K562 (cell line): ENCODE measurements around the gene RMC1. TPM values are rescaled to one million over a fixed set of nuclear protein-coding genes. Genes with fewer than 3 reads are reported as not detected.

Source experiments
- AFF1 ChIP-seq, 2 experiments: fragments of 450-650 bp; IDR thresholded peaks; 2 replicates each; pipeline ENCODE4 v1.6.1; 2018; ENCODE audit warnings: mild to moderate bottlenecking in 2 of 2, low read depth in 1 of 2; ENCODE audit not compliant: partially characterized antibody in 2 of 2
- ESRRA ChIP-seq: fragments of 450-650 bp; IDR thresholded peaks from 2 replicates; pipeline ENCODE4 v1.6.1; 2014; ENCODE audit warnings: low read depth, mild to moderate bottlenecking, moderate library complexity, borderline replicate concordance
- HOXB6 ChIP-seq: fragments of 250-450 bp; sonication (Bioruptor Pico); IDR thresholded peaks from 2 replicates; pipeline ENCODE4 v1.5.1; 2022; ENCODE audit warnings: mild to moderate bottlenecking, borderline replicate concordance
- MBD2 ChIP-seq: sonication (generic); IDR thresholded peaks from 2 replicates; pipeline ENCODE4 v1.6.1; 2016; ENCODE audit warnings: low read depth, borderline replicate concordance
- MYNN ChIP-seq, 2 experiments: sonication (generic); formaldehyde crosslinking in 1 of 2; IDR thresholded peaks; 2 replicates each; pipeline versions ENCODE4 v1.5.0 to v1.6.1; 2016 to 2020; ENCODE audit warnings: antibody characterized with exemption in 1 of 2, missing genetic modification reagents in 1 of 2
- NCOA6 ChIP-seq: fragments of 450-650 bp; IDR thresholded peaks from 2 replicates; pipeline ENCODE4 v1.6.1; 2017; ENCODE audit warnings: mild to moderate bottlenecking
- NFYB ChIP-seq: IDR thresholded peaks from 2 replicates; pipeline ENCODE4 v1.6.1; 2011; ENCODE audit warnings: mild to moderate bottlenecking, moderate library complexity; ENCODE audit not compliant: insufficient read length; ENCODE audit errors: extremely low read depth
- NRF1 ChIP-seq, 2 experiments: fragments of 450-650 bp; IDR thresholded peaks in 1 of 2; conservative IDR thresholded peaks in 1 of 2; 2 replicates each; pipeline ENCODE4 v1.6.1; 2014; ENCODE audit warnings: mild to moderate bottlenecking in 2 of 2
- PHF20 ChIP-seq: fragments of 450-650 bp; IDR thresholded peaks from 2 replicates; pipeline ENCODE4 v1.6.1; 2018; ENCODE audit not compliant: partially characterized antibody
- SP1 ChIP-seq: sonication (generic); formaldehyde crosslinking; IDR thresholded peaks from 2 replicates; pipeline ENCODE4 v1.8.1; 2022; ENCODE audit warnings: mild to moderate bottlenecking, missing genetic modification reagents
- STAG1 ChIP-seq: sonication (generic); formaldehyde crosslinking; IDR thresholded peaks from 2 replicates; pipeline ENCODE4 v1.5.0; 2020; ENCODE audit warnings: missing genetic modification reagents, borderline replicate concordance
- ZMIZ1 ChIP-seq, 2 experiments: fragments of 150-350 bp in 1 of 2; IDR thresholded peaks; 2 replicates each; pipeline ENCODE4 v1.6.1; 2012 to 2016; ENCODE audit warnings: low read depth in 2 of 2, low read length in 2 of 2, mild to moderate bottlenecking in 1 of 2, moderate library complexity in 1 of 2
- polyA plus RNA-seq, 8 experiments: library from polyadenylated mRNA; depleted of rRNA in 4 of 8; stranded (reverse) in 5 of 8; unstranded in 3 of 8; fragments of >200 nt; fragmentation: Nextera tagmentation in 2 of 8; fragmentation: Illumina TruSeq in 1 of 8; extraction: Ambion mirVana in 2 of 8; extraction: Trizol in 1 of 8; gene quantifications; 2 replicates each; pipeline versions ENCODE4 v1.2.1 to v1.2.3, GENCODE V29; 2011 to 2014; ENCODE audit warnings: inconsistent platforms in 1 of 8, missing spikeins in 1 of 8
- total RNA-seq, 7 experiments: library from RNA; depleted of rRNA in 6 of 7; stranded (reverse); fragments of >200 nt in 6 of 7; fragmentation: Illumina TruSeq in 2 of 7; extraction: Trizol in 2 of 7; gene quantifications; 2 replicates each; pipeline versions ENCODE4 v1.2.1 to v1.2.3, GENCODE V29; 2011 to 2021; ENCODE audit warnings: low replicate concordance in 1 of 7
- TF ChIP-seq, protein P1 (sequence below): sonication (generic); formaldehyde crosslinking; IDR thresholded peaks from 2 replicates; pipeline ENCODE4 v1.8.0; 2023; ENCODE audit warnings: missing genetic modification reagents, mild to moderate bottlenecking, borderline replicate concordance

The RMC1 gene
- total and polyA plus RNA-seq, 9 of the 15 experiments (the other 6 are each of a cell fraction or from before 2014, with no cell fraction given) = 7.5 to 42.4 (median 35.5) TPM

- TF ChIP-seq AFF1 (IDR thresholded peaks at IDR 0.05; ENCODE audit: low read depth in 1 of 2, partially characterized antibody in 2 of 2) (peak in 1 of 2 experiments; percentile 25), PHF20 (no peak), MBD2 (no peak), MYNN (IDR thresholded peaks at IDR 0.05) (no peak), MYNN (CRISPR knock-in tag; IDR thresholded peaks at IDR 0.05) (no peak), NCOA6 (no peak), STAG1 (CRISPR knock-in tag) (no peak), NRF1 (conservative IDR thresholded peaks at IDR 0.05 in 1 of 2, IDR thresholded peaks at IDR 0.05 in 1 of 2) (peak in 1 of 2 experiments; percentile 20; a peak in 2 of 4 replicates), ZMIZ1 (IDR thresholded peaks at IDR 0.05; ENCODE audit: low read depth in 2 of 2, low read length in 2 of 2) (peak in 1 of 2 experiments; percentile 59; a peak in 1 of 4 replicates), NFYB (no peak), ESRRA (0 out of 2 replicates have a peak, but pooled peaks have one; percentile 26), HOXB6 (no peak), SP1 (CRISPR knock-in tag) (no peak)
- TF ChIP-seq, protein P1, sequence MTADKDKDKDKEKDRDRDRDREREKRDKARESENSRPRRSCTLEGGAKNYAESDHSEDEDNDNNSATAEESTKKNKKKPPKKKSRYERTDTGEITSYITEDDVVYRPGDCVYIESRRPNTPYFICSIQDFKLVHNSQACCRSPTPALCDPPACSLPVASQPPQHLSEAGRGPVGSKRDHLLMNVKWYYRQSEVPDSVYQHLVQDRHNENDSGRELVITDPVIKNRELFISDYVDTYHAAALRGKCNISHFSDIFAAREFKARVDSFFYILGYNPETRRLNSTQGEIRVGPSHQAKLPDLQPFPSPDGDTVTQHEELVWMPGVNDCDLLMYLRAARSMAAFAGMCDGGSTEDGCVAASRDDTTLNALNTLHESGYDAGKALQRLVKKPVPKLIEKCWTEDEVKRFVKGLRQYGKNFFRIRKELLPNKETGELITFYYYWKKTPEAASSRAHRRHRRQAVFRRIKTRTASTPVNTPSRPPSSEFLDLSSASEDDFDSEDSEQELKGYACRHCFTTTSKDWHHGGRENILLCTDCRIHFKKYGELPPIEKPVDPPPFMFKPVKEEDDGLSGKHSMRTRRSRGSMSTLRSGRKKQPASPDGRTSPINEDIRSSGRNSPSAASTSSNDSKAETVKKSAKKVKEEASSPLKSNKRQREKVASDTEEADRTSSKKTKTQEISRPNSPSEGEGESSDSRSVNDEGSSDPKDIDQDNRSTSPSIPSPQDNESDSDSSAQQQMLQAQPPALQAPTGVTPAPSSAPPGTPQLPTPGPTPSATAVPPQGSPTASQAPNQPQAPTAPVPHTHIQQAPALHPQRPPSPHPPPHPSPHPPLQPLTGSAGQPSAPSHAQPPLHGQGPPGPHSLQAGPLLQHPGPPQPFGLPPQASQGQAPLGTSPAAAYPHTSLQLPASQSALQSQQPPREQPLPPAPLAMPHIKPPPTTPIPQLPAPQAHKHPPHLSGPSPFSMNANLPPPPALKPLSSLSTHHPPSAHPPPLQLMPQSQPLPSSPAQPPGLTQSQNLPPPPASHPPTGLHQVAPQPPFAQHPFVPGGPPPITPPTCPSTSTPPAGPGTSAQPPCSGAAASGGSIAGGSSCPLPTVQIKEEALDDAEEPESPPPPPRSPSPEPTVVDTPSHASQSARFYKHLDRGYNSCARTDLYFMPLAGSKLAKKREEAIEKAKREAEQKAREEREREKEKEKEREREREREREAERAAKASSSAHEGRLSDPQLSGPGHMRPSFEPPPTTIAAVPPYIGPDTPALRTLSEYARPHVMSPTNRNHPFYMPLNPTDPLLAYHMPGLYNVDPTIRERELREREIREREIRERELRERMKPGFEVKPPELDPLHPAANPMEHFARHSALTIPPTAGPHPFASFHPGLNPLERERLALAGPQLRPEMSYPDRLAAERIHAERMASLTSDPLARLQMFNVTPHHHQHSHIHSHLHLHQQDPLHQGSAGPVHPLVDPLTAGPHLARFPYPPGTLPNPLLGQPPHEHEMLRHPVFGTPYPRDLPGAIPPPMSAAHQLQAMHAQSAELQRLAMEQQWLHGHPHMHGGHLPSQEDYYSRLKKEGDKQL = no peak
Observed at GRCh38 chr18:23487738-23488570, 15.4 kb upstream of the RMC1 start (continued).
